Prostate gland (tissue), 2 donors: ENCODE results near the gene TMEM120B. TPM values are rescaled to one million over a fixed set of nuclear protein-coding genes. Genes with fewer than 3 reads are reported as not detected.
A peak's percentile ranks its signal among the peaks of the same experiment; 100 is the strongest.

ENCODE experiments used
- DNase-seq: peaks from one replicate; pipeline ENCODE4 v3.0.0-alpha.2; 2019; ENCODE audit warnings: low spot score
- H3K27ac ChIP-seq, 2 donors: fragments of 200-600 bp; sonication (generic); 2 replicates each; pipeline ENCODE4 v1.5.1; 2017 to 2019
- H3K27me3 ChIP-seq: fragments of 200-600 bp; sonication (generic); replicated peaks from 2 replicates; pipeline ENCODE4 v1.5.1; 2019; ENCODE audit not compliant: insufficient read depth
- H3K36me3 ChIP-seq, 2 donors: fragments of 200-600 bp; sonication (generic); 1 replicate in 1 of 2; 2 replicates in 1 of 2; pipeline versions ENCODE4 v1.5.1 to v1.8.1; 2017 to 2019
- H3K4me1 ChIP-seq: fragments of 200-600 bp; sonication (generic); replicated peaks from 2 replicates; pipeline ENCODE4 v1.5.1; 2019
- H3K4me3 ChIP-seq, 2 donors: fragments of 200-600 bp; sonication (generic); 2 replicates each; pipeline ENCODE4 v1.5.1; 2017 to 2019
- H3K9me3 ChIP-seq: fragments of 200-600 bp; sonication (generic); 2 replicates; pipeline ENCODE4 v1.5.1; 2017
- POLR2A ChIP-seq: fragments of 450-650 bp; IDR thresholded peaks from one replicate; pipeline ENCODE4 v1.6.1; 2016; ENCODE audit warnings: antibody characterized with exemption, mild to moderate bottlenecking
- POLR2AphosphoS5 ChIP-seq: sonication (generic); formaldehyde crosslinking; IDR thresholded peaks from one replicate; pipeline ENCODE4 v1.6.1; 2017; ENCODE audit warnings: antibody characterized with exemption
- WGBS: methylation state at CpG from one replicate; pipeline ENCODE4 v1.1.5; 2018; 5-methylcytosine and 5-hydroxymethylcytosine counted together
- intact Hi-C: fragments of 100-400 bp; cut with DNase I; formaldehyde crosslinking; loops from one replicate; pipeline ENCODE4 v1.14.2; 2022
- total RNA-seq, 2 donors: library from RNA; depleted of rRNA; stranded (reverse); fragments of >200 nt; gene quantifications; one replicate each; pipeline ENCODE4 v1.1.0, GENCODE V29; 2016
- TF ChIP-seq, protein P1 (sequence below), 4 experiments: fragments of 200-600 bp in 2 of 4; fragments of 450-650 bp in 2 of 4; sonication (generic) in 2 of 4; IDR thresholded peaks; 1 replicate in 3 of 4; 2 replicates in 1 of 4; pipeline ENCODE4 v1.5.1; 2016 to 2019; ENCODE audit warnings: antibody characterized with exemption in 4 of 4, mild to moderate bottlenecking in 2 of 4, moderate library complexity in 2 of 4

The TMEM120B gene
- total RNA-seq, 2 donors from 2014 or later = 9.5 to 12.2 TPM

DNA sequence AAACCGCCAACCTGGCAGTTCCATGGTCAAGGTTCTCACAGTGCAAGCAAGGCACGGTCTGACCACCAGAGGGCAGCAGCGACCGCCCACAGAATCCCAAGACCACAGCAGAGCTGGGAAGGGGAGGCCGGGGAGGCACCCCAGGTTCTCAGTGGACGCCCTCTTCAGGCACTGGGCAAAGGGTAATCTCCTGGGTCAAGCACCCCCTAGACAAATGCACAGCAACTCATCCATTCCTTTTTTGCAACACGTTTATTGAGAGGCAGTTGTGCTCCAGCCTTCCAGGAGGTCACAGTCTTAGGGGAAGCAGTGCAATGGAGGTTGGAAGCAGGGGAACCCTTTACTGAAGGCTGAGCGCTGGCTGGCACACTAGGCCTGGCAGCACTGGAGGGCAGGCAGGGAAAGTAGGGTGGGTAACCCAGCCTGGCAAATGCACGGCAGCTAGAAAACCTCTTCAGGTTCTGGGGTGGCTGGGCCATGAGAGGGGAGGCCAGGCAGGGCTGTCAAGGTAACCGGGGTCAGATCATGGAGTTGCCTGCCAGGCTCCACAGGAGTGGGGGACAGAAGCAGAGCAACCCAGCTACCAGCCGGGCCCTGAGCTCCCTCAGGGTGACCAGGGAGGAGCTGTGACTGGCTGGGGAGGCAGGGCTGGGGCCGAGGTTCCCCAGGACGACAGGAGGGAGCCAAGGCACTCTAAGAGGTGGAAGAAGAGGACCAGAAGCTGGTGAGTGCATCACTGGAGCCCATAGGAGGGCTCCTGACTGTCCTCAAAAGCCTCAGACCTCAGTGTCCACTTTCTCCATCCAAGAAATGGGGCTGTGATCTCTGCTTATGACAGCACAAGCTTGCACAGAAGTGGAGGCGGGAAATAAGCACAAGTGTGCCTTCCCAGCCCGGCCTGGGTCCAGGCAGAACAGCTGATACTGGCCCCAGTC, 82.7 kb downstream of the TMEM120B start:
- H3K27me3 ChIP-seq = no peaks in the 10 kb centered on the region
- WGBS = 26% methylated on average over 14 of the region's 15 CpGs
- H3K36me3 ChIP-seq = no peaks in the 10 kb centered on the region
- peak; percentile 90 for DNase-seq
- peaks cover 43% of the 10 kb centered on the region for H3K4me1 ChIP-seq
- TF ChIP-seq POLR2A = no peak
- TF ChIP-seq, protein P1, sequence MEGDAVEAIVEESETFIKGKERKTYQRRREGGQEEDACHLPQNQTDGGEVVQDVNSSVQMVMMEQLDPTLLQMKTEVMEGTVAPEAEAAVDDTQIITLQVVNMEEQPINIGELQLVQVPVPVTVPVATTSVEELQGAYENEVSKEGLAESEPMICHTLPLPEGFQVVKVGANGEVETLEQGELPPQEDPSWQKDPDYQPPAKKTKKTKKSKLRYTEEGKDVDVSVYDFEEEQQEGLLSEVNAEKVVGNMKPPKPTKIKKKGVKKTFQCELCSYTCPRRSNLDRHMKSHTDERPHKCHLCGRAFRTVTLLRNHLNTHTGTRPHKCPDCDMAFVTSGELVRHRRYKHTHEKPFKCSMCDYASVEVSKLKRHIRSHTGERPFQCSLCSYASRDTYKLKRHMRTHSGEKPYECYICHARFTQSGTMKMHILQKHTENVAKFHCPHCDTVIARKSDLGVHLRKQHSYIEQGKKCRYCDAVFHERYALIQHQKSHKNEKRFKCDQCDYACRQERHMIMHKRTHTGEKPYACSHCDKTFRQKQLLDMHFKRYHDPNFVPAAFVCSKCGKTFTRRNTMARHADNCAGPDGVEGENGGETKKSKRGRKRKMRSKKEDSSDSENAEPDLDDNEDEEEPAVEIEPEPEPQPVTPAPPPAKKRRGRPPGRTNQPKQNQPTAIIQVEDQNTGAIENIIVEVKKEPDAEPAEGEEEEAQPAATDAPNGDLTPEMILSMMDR (IDR thresholded peaks at IDR 0.05) = peak; percentile 90 to 98 (median 97)
- peak; percentile 62 for TF ChIP-seq POLR2AphosphoS5
- intact Hi-C loops = loop anchor here (1.0 kb wide), 1 partner anchor 16 kb away; no protein-coding TSS in a partner anchor
- peak overlapping the region in 1 of 2 donors; percentile 42 for H3K4me3 ChIP-seq
- H3K9me3 ChIP-seq = no peaks in the 10 kb centered on the region
- peak overlapping the region; percentile 98 to 100 for H3K27ac ChIP-seq

DNA sequence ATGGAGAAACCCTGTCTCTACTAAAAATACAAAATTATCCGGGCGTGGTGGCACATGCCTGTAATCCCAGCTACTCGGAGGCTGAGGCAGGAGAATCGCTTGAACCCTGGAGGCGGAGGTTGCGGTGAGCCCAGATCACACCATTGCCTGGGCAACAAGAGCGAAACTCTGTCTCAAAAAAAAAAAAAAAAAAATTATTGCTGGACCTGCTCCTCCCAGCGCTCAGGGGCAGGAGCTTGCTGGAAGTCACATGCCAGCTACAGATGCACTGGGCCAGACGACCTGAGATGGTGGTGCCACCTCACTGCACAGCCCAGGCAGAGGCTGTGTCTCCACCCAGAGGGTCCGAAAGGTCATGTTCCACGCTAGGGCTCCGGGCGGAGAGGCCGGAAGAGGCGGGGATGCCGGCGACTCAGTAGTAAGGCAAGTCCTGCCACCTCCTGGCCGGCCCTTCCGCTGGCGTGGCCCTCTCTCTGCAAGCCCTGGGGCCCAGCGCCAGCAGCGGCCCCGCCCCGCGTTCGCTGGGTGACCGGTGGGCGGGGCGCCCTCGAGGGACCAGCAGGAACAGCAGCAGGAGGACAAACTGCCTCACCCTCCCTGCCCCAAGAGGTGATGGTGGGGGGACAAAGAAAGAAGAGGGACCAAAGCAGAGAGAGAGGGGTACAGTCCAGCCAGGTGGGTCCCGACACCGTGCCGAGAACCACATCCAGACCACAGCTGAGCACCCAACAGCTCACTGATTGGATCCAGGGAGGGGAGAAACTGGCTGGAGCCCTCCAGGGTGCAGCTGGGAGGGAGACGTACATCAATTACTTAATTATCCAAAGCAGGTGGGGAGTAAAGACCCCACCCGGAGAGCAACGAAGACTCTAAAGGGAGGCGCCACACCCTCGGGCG, 84.6 kb downstream of the TMEM120B start:
- H3K4me3 ChIP-seq = peak overlapping the region; percentile 7 to 84
- peaks cover 43% of the 10 kb centered on the region for H3K4me1 ChIP-seq
- H3K27ac ChIP-seq = peak overlapping the region; percentile 98 to 100
- WGBS = 17% methylated on average over 35 of the region's 39 CpGs
- TF ChIP-seq POLR2AphosphoS5 (peak; percentile 89), POLR2A (peak; percentile 66)
- TF ChIP-seq, protein P1 (IDR thresholded peaks at IDR 0.05) = peak in 3 of 4 experiments; percentile 11 to 71 (median 67)
- H3K9me3 ChIP-seq = no peaks in the 10 kb centered on the region
- intact Hi-C loops = no loop called here
- H3K27me3 ChIP-seq = no peaks in the 10 kb centered on the region
- peak; percentile 94 for DNase-seq
- no peaks in the 10 kb centered on the region for H3K36me3 ChIP-seq

DNA sequence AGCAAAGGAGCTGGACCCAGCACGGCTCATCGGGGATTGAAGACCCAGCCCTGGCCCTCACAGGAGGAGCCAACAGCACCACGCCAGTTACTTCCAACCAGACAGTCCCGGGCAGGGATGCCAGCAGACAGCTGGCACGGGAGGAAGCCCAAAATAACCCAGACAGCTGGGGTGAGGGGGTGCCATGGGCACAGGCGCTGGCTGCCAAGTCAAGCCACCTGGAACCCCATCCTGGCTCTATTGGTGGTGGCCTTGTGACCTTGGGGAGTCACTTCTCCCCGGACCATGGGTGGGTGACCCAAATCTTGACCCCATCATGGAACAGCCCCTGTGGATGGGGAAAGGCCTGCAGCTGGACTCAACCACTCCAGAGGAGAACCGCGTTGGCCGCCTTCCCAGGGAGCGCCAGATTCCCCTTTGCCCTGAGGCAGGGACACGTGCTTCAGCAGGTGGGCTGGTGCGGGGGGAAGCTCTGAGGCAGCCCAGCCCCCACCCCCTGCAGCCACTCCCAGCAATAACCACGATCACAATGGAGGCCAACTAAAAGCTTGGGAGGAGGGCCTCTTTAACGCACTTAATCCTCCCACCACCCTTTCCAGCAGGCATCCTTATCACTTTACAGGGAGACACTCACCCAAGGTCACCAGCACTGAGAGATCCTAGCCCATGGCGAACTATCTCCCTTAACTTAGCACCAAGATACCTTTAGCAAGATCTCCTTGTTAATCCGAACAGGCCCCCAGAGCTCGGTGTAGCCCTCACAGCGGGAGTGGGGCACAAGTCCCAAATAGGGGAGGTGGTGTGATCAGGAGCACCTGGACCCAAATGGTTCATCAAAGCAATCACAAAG, 85.6 kb downstream of the TMEM120B start:
- Histone ChIP-seq H3K27me3 (no peaks in the 10 kb centered on the region), H3K9me3 (no peaks in the 10 kb centered on the region), H3K4me1 (peaks cover 43% of the 10 kb centered on the region), H3K27ac (peak overlapping the region; percentile 98 to 100), H3K4me3 (peak overlapping the region in 1 of 2 donors; percentile 84), H3K36me3 (no peaks in the 10 kb centered on the region)
- intact Hi-C loops = loop anchor here (2.0 kb wide), 1 partner anchor 91 kb away; the partner anchor contains the start of gene PSMD9
- 15% methylated on average over 18 of the region's 19 CpGs for WGBS
- DNase-seq = no peak
- TF ChIP-seq POLR2A (no peak), POLR2AphosphoS5 (no peak)
- TF ChIP-seq, protein P1 (IDR thresholded peaks at IDR 0.05) = no peak

DNA sequence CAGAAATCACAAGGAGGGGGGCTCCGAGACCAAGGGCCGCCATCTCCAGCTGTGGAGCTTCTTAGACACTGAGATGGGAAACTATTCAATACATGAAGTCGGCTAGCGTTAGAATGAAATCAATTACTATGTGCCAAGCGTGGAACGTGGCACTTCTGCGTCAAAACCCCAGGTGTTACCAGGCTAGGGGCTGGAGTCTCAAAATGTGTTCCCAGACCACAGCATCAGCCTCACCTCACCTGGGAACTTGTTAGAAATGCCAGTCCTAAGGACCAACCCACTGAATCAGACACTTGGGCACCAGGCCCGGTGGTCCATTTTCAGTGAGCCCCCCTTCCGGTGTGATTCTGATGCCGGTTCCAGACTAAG, 86.2 kb downstream of the TMEM120B start:
- H3K27me3 ChIP-seq = no peaks in the 10 kb centered on the region
- H3K9me3 ChIP-seq = no peaks in the 10 kb centered on the region
- DNase-seq = no peak
- H3K27ac ChIP-seq = peak overlapping the region; percentile 98 to 100
- no peaks in the 10 kb centered on the region for H3K36me3 ChIP-seq
- TF ChIP-seq POLR2AphosphoS5 (no peak), POLR2A (no peak)
- TF ChIP-seq, protein P1 (IDR thresholded peaks at IDR 0.05) = no peak
- 35% methylated on average over 10 of the region's 10 CpGs for WGBS
- peaks cover 43% of the 10 kb centered on the region for H3K4me1 ChIP-seq
- H3K4me3 ChIP-seq = peak overlapping the region; percentile 59 to 84
- intact Hi-C loops = loop anchor here (2.0 kb wide), 1 partner anchor 90 kb away; the partner anchor contains the start of gene PSMD9
